ENCODE results near the gene COL27A1. TPM values are rescaled to one million over a fixed set of nuclear protein-coding genes. Genes with fewer than 3 reads are reported as not detected.

The COL27A1 gene
- total and polyA plus RNA-seq, 2 donors from 2014 or later = 13.6 to 45.6 TPM

- Histone ChIP-seq H3K9me3 (ENCODE audit: control insufficient read depth in 2 of 3, insufficient read depth in 1 of 3, low read length in 3 of 3) (no peaks in the 10 kb centered on the region), H3K4me1 (ENCODE audit: control insufficient read depth in 2 of 3, insufficient read depth in 2 of 3, low read depth in 1 of 3, low read length in 3 of 3) (peaks cover 0 to 59% (median 56%) of the 10 kb centered on the region in 3 donors), H3K4me3 (ENCODE audit: low read length in 3 of 3) (no peak overlapping the region), H3K36me3 (ENCODE audit: control insufficient read depth in 2 of 3, insufficient read depth in 3 of 3, low read length in 3 of 3) (no peaks in the 10 kb centered on the region), H3K27me3 (ENCODE audit: control insufficient read depth, insufficient read depth, low read length) (no peaks in the 10 kb centered on the region), H3K9ac (ENCODE audit: low read length in 3 of 3) (no peak overlapping the region), H3K27ac (ENCODE audit: low read depth in 2 of 2, low read length in 2 of 2) (peak overlapping the region; percentile 34 to 65)
- DNase-seq (peak in 1 of 5 donors; percentile 2), FAIRE-seq (no peak)
- intact Hi-C loops (cut with DNase I) = no loop called here
- TF ChIP-seq CTCF (IDR thresholded peaks at IDR 0.05; ENCODE audit: borderline replicate concordance, extremely low read depth, insufficient read depth) = no peak
Observed at GRCh38 chr9:114174557-114174875, 19.2 kb downstream of the COL27A1 start.

- TF ChIP-seq CTCF (IDR thresholded peaks at IDR 0.05; ENCODE audit: borderline replicate concordance, extremely low read depth, insufficient read depth) = no peak
- peak overlapping the region; percentile 34 to 65 for H3K27ac ChIP-seq (ENCODE audit: low read depth in 2 of 2, low read length in 2 of 2)
- peak in 4 of 5 donors; percentile 52 to 91 (median 66) for DNase-seq
Observed at GRCh38 chr9:114174876-114175771, 19.8 kb downstream of the COL27A1 start.

GRCh38 chr9:114176624-114177291 lies 21.4 kb downstream of the COL27A1 start:
- peak overlapping the region; percentile 12 to 34 for H3K27ac ChIP-seq (ENCODE audit: low read depth in 2 of 2, low read length in 2 of 2)
- no peaks in the 10 kb centered on the region for H3K9me3 ChIP-seq (ENCODE audit: control insufficient read depth in 2 of 3, insufficient read depth in 1 of 3, low read length in 3 of 3)
- DNase-seq (peak in 3 of 5 donors; percentile 19 to 35 (median 25)), FAIRE-seq (no peak)
- no peak overlapping the region for H3K4me3 ChIP-seq (ENCODE audit: low read length in 3 of 3)
- no peaks in the 10 kb centered on the region for H3K36me3 ChIP-seq (ENCODE audit: control insufficient read depth in 2 of 3, insufficient read depth in 3 of 3, low read length in 3 of 3)
- H3K4me1 ChIP-seq (ENCODE audit: control insufficient read depth in 2 of 3, insufficient read depth in 2 of 3, low read depth in 1 of 3, low read length in 3 of 3) = peaks cover 4 to 74% (median 66%) of the 10 kb centered on the region in 3 donors
- no peak for TF ChIP-seq CTCF (IDR thresholded peaks at IDR 0.05; ENCODE audit: borderline replicate concordance, extremely low read depth, insufficient read depth)
- no peaks in the 10 kb centered on the region for H3K27me3 ChIP-seq (ENCODE audit: control insufficient read depth, insufficient read depth, low read length)
- intact Hi-C loops (cut with DNase I) = no loop called here
- H3K9ac ChIP-seq (ENCODE audit: low read length in 3 of 3) = no peak overlapping the region

More at GRCh38 chr9:114174876-114175771, 19.8 kb downstream of the COL27A1 start:
- Histone ChIP-seq H3K4me3 (ENCODE audit: low read length in 3 of 3) (no peak overlapping the region), H3K9ac (ENCODE audit: low read length in 3 of 3) (no peak overlapping the region), H3K36me3 (ENCODE audit: control insufficient read depth in 2 of 3, insufficient read depth in 3 of 3, low read length in 3 of 3) (no peaks in the 10 kb centered on the region), H3K27me3 (ENCODE audit: control insufficient read depth, insufficient read depth, low read length) (no peaks in the 10 kb centered on the region), H3K4me1 (ENCODE audit: control insufficient read depth in 2 of 3, insufficient read depth in 2 of 3, low read depth in 1 of 3, low read length in 3 of 3) (peaks cover 0 to 59% (median 58%) of the 10 kb centered on the region in 3 donors), H3K9me3 (ENCODE audit: control insufficient read depth in 2 of 3, insufficient read depth in 1 of 3, low read length in 3 of 3) (no peaks in the 10 kb centered on the region)
- intact Hi-C loops (cut with DNase I) = no loop called here
- no peak for FAIRE-seq

Data from kidney (tissue), 14 donors.